HL-60 (cell line): Measurements from ENCODE around the gene MORC3.

Experiments
- GABPA ChIP-seq: IDR thresholded peaks from 2 replicates; pipeline ENCODE4 v1.6.1; 2012; ENCODE audit warnings: low read depth
- POLR2AphosphoS5 ChIP-seq: IDR thresholded peaks from 2 replicates; pipeline ENCODE4 v1.6.1; 2012; ENCODE audit warnings: low read depth
- SPI1 ChIP-seq: IDR thresholded peaks from 2 replicates; pipeline ENCODE4 v1.6.1; 2012; ENCODE audit warnings: low read depth, mild to moderate bottlenecking, borderline replicate concordance
- TF ChIP-seq, protein P1 (sequence below): IDR thresholded peaks from one replicate; pipeline ENCODE4 v1.5.1; 2011; ENCODE audit warnings: low read length, control low read depth, inconsistent platforms; ENCODE audit not compliant: insufficient read depth
- TF ChIP-seq, protein P2 (sequence below): IDR thresholded peaks from 2 replicates; pipeline ENCODE4 v1.6.1; 2012; ENCODE audit warnings: low read depth; ENCODE audit not compliant: insufficient replicate concordance

DNA sequence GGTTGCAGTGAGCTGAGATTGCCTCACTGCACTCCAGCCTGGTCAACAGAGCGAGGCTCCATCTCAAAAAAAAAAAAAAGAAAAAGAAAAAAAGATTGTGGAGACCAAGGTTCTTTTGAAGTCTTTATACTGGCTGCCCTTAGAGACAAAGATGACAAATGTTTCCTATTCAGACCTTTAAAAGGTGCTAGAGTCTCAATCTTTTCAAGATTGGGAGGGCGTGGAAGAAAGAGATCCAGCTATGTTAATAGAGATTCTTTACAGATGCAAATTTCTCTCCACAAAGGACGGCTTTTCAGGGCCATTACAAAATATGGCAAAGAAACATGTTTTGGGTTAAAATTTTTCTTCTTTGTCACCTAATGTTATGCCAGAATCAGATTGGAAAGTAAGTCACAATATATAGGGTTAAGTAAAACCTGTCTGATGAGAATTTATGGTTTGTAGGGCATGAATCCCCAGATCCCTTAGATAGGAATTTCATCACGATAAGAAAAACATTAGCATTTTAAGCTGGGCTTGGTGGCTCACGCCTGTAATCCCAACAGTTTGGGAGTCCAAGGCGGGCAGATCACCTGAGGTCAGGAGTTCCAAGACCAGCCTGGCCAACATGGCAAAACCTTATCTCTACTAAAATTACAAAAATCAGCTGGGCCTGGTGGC lies 13.0 kb upstream of the MORC3 start:
- TF ChIP-seq, protein P1, sequence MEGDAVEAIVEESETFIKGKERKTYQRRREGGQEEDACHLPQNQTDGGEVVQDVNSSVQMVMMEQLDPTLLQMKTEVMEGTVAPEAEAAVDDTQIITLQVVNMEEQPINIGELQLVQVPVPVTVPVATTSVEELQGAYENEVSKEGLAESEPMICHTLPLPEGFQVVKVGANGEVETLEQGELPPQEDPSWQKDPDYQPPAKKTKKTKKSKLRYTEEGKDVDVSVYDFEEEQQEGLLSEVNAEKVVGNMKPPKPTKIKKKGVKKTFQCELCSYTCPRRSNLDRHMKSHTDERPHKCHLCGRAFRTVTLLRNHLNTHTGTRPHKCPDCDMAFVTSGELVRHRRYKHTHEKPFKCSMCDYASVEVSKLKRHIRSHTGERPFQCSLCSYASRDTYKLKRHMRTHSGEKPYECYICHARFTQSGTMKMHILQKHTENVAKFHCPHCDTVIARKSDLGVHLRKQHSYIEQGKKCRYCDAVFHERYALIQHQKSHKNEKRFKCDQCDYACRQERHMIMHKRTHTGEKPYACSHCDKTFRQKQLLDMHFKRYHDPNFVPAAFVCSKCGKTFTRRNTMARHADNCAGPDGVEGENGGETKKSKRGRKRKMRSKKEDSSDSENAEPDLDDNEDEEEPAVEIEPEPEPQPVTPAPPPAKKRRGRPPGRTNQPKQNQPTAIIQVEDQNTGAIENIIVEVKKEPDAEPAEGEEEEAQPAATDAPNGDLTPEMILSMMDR, result no peak
- TF ChIP-seq, protein P2, sequence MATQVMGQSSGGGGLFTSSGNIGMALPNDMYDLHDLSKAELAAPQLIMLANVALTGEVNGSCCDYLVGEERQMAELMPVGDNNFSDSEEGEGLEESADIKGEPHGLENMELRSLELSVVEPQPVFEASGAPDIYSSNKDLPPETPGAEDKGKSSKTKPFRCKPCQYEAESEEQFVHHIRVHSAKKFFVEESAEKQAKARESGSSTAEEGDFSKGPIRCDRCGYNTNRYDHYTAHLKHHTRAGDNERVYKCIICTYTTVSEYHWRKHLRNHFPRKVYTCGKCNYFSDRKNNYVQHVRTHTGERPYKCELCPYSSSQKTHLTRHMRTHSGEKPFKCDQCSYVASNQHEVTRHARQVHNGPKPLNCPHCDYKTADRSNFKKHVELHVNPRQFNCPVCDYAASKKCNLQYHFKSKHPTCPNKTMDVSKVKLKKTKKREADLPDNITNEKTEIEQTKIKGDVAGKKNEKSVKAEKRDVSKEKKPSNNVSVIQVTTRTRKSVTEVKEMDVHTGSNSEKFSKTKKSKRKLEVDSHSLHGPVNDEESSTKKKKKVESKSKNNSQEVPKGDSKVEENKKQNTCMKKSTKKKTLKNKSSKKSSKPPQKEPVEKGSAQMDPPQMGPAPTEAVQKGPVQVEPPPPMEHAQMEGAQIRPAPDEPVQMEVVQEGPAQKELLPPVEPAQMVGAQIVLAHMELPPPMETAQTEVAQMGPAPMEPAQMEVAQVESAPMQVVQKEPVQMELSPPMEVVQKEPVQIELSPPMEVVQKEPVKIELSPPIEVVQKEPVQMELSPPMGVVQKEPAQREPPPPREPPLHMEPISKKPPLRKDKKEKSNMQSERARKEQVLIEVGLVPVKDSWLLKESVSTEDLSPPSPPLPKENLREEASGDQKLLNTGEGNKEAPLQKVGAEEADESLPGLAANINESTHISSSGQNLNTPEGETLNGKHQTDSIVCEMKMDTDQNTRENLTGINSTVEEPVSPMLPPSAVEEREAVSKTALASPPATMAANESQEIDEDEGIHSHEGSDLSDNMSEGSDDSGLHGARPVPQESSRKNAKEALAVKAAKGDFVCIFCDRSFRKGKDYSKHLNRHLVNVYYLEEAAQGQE, result no peak
- no peak for TF ChIP-seq POLR2AphosphoS5
- TF ChIP-seq SPI1, result no peak
- no peak for TF ChIP-seq GABPA
